Endothelial cell of hepatic sinusoid (primary cell): ENCODE data around the gene DIAPH2.
"Not testable (repeated sequence)": the region's sequence is repeated elsewhere in the genome, so short reads cannot be mapped to it uniquely, and the experiment has no call there.

Source experiments
- in situ Hi-C: cut with HindIII; loops from 2 replicates; pipeline ENCODE4 v1.10.0; 2017; ENCODE audit warnings: low sequenced_read_pairs

DIAPH2 gene

DNA sequence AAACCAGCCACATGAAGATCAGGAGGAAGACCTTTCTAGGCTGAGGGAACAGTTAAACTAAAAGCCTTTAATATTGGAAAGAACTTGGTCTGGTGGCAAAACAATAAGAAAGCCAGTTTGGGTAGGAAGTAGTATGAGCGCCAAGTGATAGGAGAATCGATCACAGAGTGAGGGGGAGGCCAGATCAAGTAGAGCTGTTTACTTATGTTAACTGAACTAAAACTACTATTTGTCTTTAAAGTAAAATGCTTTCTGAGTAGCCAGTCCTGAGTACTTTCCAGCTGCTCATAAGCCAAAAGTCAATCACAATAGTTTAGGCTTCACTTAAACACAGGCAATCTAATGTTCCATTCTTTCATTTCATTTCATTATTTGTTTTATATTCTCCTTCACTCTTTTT is 136.3 kb downstream of the DIAPH2 start:
- in situ Hi-C loops = no loop called here

DNA sequence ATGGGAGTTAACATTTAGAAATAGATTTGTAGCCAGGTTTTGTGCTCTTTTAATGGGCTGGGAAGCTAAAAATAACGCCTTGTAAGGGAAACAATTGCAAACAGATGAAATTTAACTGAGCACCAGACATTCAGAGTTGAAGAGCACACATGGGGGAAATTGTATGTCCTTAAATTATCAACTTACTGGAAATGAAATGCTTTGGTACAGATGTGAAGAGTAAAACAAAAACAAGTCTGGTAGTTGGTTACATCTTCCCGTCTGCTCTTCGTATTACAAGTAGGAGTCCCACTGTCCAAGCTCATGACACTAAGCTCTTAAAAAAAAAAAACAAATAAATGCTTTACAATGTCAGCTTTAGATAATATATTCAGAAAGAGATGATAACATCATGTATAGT is 139.5 kb downstream of the DIAPH2 start:
- in situ Hi-C loops = no loop called here

DNA sequence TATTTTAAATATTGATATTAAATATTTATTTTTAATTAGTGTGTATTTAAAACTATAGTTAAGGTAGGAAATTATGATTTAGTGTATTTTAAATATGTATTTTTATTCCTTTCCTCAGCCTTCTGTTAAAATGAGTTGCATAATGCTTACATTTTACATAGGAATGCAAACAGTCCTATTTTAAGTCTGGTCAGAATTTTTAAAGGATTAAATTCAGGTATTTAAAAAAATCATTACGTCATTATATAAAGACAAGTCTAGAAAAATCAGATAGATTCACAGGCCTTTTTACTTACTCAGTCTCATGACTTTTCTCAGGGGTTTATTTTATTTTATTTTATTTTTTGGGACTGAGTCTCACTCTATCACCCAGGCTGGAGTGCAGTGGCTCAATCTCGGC is 148.7 kb downstream of the DIAPH2 start:
- in situ Hi-C loops = no loop called here

DNA sequence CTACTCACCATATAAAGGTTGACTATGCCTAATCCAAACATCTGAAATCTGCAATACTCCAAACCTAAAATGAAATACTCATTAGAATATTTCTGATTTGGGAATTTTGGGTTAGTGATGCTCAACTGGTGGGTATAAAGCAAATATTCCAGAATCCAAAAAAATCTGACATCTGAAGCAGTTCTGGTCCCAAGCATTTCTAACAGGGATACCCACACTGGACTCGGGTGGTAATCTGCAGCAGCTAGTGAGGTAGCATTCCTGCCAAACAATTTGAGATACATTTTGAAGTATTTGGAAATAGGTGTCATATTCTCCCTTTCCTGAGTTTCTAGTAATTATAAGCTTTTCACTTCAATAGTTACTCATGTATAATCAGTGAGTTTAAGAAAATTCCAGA is 149.5 kb downstream of the DIAPH2 start:
- in situ Hi-C loops = no loop called here

DNA sequence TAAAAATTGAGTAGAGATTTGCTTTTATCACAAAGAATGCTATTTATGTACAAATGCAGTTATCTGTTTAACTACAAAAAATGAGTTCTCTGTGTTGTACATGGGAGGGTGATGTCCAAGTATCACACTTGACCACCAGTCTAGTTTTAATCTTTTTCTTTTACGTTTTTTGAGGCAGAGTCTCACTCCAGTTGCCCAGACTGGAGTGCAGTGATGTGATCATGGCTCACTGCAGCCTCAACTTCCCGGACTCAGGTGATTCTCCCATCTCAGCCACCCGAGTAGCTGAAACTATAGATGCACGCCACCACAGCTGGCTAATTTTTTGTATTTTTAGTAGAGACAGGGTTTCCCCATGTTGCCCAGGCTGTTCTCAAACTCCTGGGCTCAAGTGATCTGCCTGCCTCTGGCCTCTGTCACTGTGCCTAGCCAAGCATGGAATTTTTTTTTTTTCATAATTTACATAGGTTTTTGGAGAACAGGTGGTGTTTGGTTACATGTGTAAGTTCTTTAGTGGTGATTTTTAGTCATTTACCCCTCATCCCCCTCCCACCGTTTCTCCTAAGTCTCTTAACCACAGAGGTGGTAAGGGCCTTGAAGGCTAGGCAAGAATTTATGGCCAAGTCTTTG is 151.1 kb downstream of the DIAPH2 start:
- in situ Hi-C loops = no loop called here

DNA sequence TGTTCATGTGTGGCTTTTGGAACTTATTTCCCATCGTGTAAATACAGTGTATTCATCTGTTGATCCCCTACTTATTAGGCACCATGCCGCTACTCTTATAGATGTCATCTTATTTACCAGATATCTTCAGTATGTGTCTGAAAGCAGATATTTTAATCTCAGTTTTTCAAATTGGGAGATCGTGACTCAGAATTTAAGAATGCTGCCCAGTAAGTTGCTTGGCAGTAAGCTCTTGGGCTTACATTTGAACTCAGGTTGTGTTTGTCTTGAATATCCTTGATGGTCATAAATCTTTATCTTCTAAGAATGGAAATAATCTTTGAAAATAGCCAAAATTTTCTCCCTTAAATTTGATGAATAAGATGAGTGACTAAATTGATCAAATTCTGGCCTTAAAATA is 153.2 kb downstream of the DIAPH2 start:
- in situ Hi-C loops = no loop called here

DNA sequence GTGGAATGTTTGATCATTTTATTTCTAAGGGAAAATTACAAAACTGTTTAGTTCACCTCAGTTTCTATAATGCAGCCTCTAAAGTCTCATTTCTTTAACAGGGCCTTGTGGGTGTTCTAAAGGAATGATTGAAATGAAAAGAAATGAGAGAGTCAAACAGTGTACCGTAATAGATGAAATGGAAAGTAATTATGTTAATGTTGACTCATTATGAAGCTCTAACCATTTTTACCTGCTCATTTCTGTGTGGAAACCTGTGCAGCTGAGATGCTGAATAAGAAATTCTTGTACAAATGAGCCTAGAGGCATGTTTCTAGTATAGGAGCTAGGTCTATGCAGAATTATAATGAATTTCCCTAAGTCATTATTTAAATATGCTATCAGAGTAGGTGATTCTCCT is 153.9 kb downstream of the DIAPH2 start:
- in situ Hi-C loops = no loop called here

DNA sequence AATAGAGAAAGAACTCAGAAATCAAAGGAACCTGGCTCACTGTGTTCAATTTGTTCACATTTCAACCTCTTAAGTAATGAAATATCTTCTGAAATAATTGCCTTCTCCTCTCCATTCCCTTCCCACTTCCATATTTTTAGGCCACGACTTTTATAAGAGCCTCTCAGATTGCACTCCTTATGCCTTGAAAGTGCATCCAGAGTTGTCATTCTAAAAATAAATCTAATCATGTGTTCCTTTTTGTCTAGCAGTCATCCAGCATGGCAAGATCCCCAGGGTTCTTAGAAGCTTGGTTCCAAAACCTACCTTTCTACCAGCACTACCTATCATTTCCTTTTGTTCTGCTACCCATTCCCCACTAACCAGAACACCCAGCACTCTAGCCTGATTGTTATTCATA is 156.7 kb downstream of the DIAPH2 start:
- in situ Hi-C loops = no loop called here

DNA sequence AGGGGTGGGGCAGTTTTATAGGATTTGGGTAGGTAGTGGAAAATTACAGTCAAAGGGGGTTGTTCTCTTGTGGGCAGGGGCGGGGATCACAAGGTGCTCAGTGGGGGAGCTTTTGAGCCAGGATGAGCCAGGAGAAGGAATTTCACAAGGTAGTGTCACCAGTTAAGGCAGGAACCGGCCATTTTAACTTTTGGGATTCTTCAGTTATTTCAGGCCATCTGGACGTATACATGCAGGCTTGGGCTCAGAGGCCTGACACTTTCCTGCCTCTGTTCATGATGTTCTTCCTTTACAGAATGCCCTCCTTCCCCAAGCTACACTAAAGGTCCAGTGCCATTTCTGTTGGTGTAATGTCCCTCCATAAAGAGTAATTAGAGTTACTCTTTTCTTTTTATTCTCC is 157.2 kb downstream of the DIAPH2 start:
- in situ Hi-C loops = not testable (repeated sequence)

DNA sequence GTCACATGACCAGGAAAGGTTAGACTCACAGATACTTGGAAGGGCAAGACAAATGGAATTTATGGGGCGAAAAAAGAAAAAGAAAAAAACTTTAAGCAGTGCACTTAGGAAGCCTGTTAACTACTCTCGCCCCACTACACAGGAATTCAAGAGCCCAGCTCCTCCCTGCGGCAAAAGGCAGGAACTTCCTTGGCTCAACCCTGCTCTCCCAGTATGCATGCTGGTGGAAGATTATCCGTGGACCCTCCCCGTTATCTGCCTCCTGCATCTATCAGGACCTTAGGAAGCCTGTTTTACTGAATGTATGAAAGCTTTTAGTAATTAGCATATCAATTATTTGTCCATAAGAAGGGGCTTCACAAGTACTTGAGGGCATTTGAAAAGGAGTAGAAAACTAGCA is 158.9 kb downstream of the DIAPH2 start:
- in situ Hi-C loops = no loop called here

DNA sequence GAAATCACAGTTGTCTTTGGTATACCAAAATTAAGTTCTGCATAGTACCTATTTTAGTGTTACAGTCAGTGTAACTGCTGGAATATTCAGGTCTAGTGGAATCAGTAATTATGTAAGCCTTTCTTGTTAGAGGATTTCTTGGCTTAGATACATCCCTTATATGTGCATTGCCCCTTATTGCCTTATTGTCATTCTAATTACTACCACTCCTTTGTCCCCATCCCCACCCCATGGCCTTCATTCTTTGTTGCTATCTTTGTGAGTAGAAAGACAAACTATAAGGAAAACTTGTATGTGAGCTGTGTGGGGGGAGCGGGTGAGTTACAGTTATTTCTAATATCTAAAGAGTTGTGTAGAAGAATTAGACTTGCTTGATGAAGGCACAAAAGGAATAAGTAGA is 162.2 kb downstream of the DIAPH2 start:
- in situ Hi-C loops = no loop called here

DNA sequence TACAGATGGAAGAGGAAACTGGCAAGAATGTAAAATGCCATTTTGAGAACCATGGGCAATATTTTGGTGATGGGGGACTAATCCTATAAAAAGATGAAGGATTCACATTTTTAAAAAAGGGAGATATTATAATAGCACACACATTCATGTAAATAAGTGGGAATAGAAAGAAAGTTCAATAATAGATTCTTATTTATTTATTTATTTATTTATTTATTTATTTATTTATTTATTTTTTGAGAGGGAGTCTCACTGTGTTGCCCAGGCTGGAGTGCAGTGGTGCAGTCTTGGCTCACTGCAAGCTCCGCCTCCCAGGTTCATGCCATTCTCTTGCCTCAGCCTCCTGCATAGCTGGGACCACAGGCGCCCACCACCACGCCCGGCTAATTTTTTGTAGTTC is 174.8 kb downstream of the DIAPH2 start:
- in situ Hi-C loops = not testable (repeated sequence)

DNA sequence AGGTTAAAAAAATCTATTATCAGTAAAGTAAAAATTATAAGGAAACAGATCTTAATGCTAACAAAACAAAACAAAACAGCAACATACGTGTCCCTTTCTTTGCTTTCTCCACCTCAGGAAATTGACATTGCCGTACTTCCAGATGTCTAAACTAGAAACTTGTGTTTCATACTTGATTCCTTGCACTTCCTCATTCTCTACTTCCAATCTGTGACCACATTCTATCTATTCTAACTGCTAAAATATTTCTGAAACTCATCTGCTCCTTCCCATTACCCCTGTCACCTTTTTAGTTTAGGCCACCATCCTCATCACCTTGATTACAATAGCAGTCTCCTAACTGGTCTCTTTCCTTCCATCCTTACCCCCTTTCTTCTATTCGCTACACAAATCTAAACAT is 176.6 kb downstream of the DIAPH2 start:
- in situ Hi-C loops = no loop called here

DNA sequence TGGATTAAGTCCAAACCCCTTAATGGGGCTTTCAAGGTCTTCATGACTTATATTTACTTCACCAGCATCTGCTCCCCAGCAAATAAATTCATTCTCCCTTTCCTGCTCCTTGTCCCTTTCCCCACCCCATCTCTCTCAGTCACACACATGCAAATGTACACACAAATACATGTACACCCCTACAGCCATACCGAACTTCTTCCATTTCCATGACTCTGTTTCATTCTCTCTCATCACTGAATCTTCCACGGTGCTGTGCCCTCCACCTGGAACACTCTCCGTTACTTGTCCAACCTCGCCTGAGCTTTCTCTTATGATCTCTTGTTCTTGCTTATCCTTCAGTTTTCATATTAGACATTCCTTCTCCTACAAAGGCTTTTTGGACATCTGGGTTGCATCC is 177.0 kb downstream of the DIAPH2 start:
- in situ Hi-C loops = no loop called here

DNA sequence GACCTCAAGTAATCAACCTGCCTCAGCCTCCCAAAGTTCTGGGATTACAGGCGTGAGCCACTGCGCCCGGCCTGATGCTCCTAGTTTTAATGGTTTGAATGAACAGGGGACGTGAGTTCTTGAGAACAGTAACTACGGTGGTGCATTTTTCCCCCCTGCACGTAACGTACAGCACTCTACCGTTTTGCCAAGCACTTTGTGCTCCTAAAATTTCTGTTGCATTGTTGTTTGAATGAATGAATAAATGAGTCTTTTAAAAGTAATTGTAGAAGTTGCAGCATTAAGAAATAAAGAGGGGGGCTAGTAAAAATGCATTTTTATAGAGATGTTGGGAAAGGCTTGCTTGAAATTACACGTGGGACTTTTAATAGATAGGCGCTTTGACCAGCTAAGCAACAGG is 199.0 kb downstream of the DIAPH2 start, which contains the start of gene RPA4:
TSS of gene RPA4 (plus strand) at position 301 of the 400 bp plus-strand sequence. CDS start 403 bp downstream, outside the sequence.
- in situ Hi-C loops = no loop called here

DNA sequence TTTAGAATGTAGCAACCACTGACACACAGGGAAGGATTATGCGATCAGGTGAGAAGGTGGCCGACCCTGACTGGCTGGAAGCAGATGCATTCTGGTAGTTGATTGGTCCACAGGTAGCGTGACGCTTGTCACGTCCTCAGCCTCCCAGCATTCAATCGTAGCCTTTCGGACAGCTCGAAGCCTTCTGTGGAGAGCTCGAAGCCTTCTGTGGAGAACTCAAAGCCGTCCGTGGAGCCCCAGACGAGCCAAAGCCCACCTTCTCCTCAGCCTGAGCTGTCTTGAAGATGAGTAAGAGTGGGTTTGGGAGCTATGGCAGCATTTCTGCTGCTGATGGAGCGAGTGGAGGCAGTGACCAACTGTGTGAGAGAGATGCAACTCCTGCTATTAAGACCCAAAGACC is 199.4 kb downstream of the DIAPH2 start:
- in situ Hi-C loops = no loop called here

DNA sequence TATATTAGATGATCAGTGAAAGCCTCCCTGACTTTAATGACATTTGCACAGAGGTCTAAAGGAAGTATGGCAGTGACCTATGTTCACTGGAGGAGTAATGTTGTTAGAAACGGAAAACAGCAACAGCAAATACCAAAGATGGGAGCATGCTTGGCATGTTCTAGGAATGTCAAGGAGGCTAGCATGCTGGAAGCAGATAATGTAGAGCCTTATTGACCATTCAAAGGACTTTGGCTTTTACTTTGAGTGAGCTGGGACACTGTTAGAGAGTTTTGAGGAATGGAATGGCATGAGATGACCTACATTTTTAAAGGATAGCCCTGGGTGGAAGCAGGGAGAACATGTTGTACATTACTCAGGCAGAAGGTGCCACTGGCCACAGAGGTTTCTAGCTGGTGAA is 205.1 kb downstream of the DIAPH2 start:
- in situ Hi-C loops = no loop called here

DNA sequence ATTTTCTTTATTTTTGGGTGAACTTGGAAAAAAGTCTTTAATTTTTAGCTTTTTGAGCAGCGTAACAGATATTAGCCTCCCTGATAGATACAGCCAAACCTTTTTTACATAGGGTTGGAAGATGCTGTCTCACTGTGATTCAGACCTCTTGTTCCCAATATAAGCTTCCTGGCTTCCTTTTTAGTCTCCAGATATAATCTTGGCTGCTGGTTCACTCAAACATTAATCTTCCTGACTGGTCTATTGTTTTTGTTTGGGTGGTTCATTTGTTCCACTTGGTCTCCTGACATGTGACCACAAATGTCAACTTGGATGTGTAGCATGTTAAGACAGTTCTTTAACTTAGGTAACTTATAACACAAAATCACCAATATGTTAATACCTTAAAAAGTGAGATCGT is 222.1 kb downstream of the DIAPH2 start:
- in situ Hi-C loops = no loop called here

DNA sequence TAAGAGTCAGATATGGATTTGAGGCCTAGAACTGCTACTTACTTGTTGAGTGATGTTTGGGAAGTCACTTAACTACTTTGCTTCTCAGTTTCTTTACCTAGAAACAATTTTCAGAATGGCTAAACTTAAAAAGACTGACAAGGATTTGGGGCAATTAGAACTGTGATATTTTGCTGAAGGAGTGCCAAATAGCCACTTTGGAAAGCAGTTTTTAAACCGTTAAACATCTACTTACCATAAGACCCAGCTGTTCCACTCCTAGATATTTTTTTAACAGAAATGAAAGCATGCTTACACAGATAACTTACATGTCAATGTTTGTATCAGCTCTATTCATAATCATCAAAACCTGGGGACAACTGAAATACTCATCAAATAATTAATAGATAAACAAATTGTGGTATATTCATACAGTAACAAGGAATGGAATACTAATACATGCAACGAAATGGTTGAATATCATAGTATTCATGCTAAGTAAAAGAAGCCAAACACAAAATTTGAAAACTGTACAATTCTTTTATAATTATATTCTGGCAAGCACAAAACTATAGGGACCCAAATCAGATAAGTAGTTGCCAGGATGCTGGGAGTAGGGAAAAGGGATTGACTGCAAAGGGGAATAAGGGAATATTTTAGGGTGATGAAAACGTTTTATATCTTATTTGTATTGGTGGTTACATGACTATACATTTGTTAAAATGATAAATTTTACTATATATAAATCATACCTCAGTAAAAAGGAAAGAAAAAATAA is 223.1 kb downstream of the DIAPH2 start:
- in situ Hi-C loops = no loop called here

DNA sequence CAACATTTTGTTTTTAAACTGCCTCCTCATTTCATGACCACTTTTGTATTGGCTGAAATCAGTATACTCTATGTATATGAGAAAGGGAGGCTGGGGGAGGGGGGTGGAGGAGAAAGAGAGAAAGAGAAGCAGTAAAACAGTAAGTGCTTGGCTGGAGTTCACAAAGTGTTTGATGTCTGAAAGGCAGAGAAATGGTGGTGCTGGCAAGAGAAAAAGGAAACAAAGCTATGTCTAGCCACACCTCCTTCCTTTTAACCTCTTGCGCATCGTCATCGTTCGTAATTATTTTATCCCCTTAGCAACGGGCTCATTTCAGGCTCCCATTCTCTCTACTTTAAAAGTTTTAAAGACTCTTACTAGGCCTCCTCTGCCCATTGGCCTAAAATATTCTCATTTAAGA is 224.6 kb downstream of the DIAPH2 start:
- in situ Hi-C loops = no loop called here

DNA sequence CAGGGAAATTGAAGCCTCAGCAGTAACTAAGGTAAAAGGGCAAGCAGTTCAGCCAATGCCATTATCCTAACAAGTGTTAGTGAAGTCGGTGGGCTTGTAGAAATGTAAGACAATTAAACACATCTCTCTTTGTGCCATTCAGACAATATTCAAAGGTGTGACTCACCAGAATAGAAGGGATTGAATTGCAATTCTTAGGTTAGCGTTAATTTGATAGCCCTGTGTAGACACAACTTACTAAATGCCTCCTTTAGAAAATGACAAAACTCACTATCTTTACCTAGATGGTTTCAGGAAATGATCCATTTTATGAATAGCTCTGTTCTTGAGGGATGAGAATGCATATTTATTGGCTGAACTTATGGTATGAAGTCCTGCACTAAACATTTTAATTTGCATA is 234.2 kb downstream of the DIAPH2 start:
- in situ Hi-C loops = no loop called here

DNA sequence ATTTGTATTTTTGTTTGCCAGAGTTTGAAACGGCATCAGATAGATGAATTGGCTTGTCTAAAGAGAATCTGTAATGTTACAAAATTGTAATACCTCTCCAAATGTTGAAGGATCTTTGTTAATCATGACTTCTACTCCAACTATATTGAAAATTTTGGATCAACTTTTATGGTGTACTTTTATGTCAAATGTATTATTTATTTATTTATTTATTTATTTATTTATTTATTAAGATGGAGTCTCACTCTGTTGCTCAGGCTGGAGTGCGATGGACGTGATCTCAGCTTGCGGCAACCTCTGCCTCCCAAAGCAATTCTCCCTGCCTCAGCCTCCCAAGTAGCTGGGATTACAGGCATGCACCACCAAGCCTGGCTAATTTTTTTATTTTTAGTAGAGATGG is 235.0 kb downstream of the DIAPH2 start:
- in situ Hi-C loops = no loop called here

DNA sequence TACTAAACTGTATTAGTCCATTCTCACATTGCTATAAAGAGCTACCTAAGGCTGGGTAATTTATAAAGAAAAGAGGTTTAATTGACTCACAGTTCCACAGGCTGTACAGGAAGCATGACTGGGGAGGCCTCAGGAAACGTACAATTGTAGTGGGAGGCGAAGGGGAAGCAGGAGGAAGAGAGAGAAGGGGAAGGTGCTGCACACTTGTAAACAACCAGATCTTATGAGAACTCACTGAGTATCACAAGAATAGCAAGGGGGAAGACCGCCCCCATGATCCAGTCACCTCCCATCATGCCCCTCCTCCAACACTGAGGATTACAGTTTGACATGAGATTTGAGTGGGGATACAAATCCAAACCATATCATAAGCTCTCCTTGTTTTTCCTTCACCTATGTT is 239.9 kb downstream of the DIAPH2 start:
- in situ Hi-C loops = no loop called here
